WTC11 (cell line): ENCODE data around the gene GSTK1. TPM values are rescaled to one million over a fixed set of nuclear protein-coding genes. Genes with fewer than 3 reads are reported as not detected.
A peak's percentile ranks its signal among the peaks of the same experiment; 100 is the strongest.

Experiments used
- ATAC-seq: fragments of 200-7000 bp; cut with Tn5 transposase; 2 replicates; pipeline ENCODE4 v1.10.0; 2021; ENCODE audit warnings: mild to moderate bottlenecking, moderate library complexity
- CTCF ChIA-PET: fragments of 300-600 bp; sonication (Branson Sonifier 250); formaldehyde crosslinking; loops from one replicate; lab custom pipeline; 2021; ENCODE audit warnings: antibody characterized with exemption; lab: Charles Lee
- POLR2A ChIA-PET: fragments of 350-600 bp; sonication (Branson Sonifier 250); formaldehyde crosslinking; loops from one replicate; lab custom pipeline; 2021; ENCODE audit warnings: antibody characterized with exemption; lab: Charles Lee
- DNase-seq: peaks from one replicate; pipeline ENCODE4 v3.0.0; 2021; ENCODE audit warnings: low spot score
- H3K27ac Mint-ChIP-seq: 2 replicates; pipeline ENCODE4 v1.8.0; 2021; ENCODE audit warnings: mixed read lengths
- H3K27me3 Mint-ChIP-seq: 2 replicates; pipeline ENCODE4 v1.8.0; 2021; ENCODE audit warnings: low read depth, mild to moderate bottlenecking, moderate library complexity, mixed read lengths
- H3K36me3 Mint-ChIP-seq: 2 replicates; pipeline ENCODE4 v1.8.0; 2021; ENCODE audit warnings: mixed read lengths
- H3K4me1 Mint-ChIP-seq: 2 replicates; pipeline ENCODE4 v1.8.0; 2022; ENCODE audit warnings: mixed read lengths
- H3K4me3 Mint-ChIP-seq: 2 replicates; pipeline ENCODE4 v1.8.0; 2021; ENCODE audit warnings: mild to moderate bottlenecking, moderate library complexity, mixed read lengths
- H3K9me3 Mint-ChIP-seq: 2 replicates; pipeline ENCODE4 v1.8.0; 2021; ENCODE audit warnings: mixed read lengths
- AFF4 ChIP-seq: sonication (generic); formaldehyde crosslinking; IDR thresholded peaks from 2 replicates; pipeline ENCODE4 v1.8.1; 2023; ENCODE audit warnings: mild to moderate bottlenecking, missing genetic modification reagents, borderline replicate concordance
- ATF1 ChIP-seq: sonication (generic); formaldehyde crosslinking; IDR thresholded peaks from 2 replicates; pipeline ENCODE4 v1.8.1; 2023; ENCODE audit warnings: mild to moderate bottlenecking, moderate library complexity, missing genetic modification reagents
- ELF4 ChIP-seq: sonication (generic); formaldehyde crosslinking; IDR thresholded peaks from 2 replicates; pipeline ENCODE4 v1.8.1; 2022; ENCODE audit warnings: low read depth, mild to moderate bottlenecking, moderate library complexity, missing genetic modification reagents
- FOXK1 ChIP-seq: sonication (generic); formaldehyde crosslinking; IDR thresholded peaks from 2 replicates; pipeline ENCODE4 v1.8.0; 2022; ENCODE audit warnings: mild to moderate bottlenecking, moderate library complexity, missing genetic modification reagents
- IRF1 ChIP-seq: sonication (generic); formaldehyde crosslinking; IDR thresholded peaks from 2 replicates; pipeline ENCODE4 v1.8.0; 2023; ENCODE audit warnings: missing genetic modification reagents
- JUN ChIP-seq: sonication (generic); formaldehyde crosslinking; IDR thresholded peaks from 2 replicates; pipeline ENCODE4 v1.8.0; 2023; ENCODE audit warnings: mild to moderate bottlenecking, missing genetic modification reagents
- NFE2L1 ChIP-seq: sonication (generic); formaldehyde crosslinking; IDR thresholded peaks from 2 replicates; pipeline ENCODE4 v1.8.1; 2023; ENCODE audit warnings: missing genetic modification reagents
- PREB ChIP-seq: sonication (generic); formaldehyde crosslinking; IDR thresholded peaks from 2 replicates; pipeline ENCODE4 v1.8.1; 2022; ENCODE audit warnings: mild to moderate bottlenecking, missing genetic modification reagents, moderate library complexity, borderline replicate concordance
- SMAD4 ChIP-seq: sonication (generic); formaldehyde crosslinking; IDR thresholded peaks from 2 replicates; pipeline ENCODE4 v1.8.0; 2022; ENCODE audit warnings: mild to moderate bottlenecking, missing genetic modification reagents
- SP1 ChIP-seq: sonication (generic); formaldehyde crosslinking; conservative IDR thresholded peaks from 2 replicates; pipeline ENCODE4 v1.8.1; 2022; ENCODE audit warnings: missing genetic modification reagents
- ZNF121 ChIP-seq: sonication (generic); formaldehyde crosslinking; IDR thresholded peaks from 2 replicates; pipeline ENCODE4 v1.8.0; 2023; ENCODE audit warnings: missing genetic modification reagents
- ZNF138 ChIP-seq: sonication (generic); formaldehyde crosslinking; conservative IDR thresholded peaks from 2 replicates; pipeline ENCODE4 v1.8.1; 2022; ENCODE audit warnings: mild to moderate bottlenecking, moderate library complexity, missing genetic modification reagents
- ZNF263 ChIP-seq: sonication (generic); formaldehyde crosslinking; IDR thresholded peaks from 2 replicates; pipeline ENCODE4 v1.8.1; 2022; ENCODE audit warnings: low read depth, mild to moderate bottlenecking, moderate library complexity, missing genetic modification reagents
- ZNF416 ChIP-seq: fragments of 250-450 bp; sonication (Bioruptor Pico); IDR thresholded peaks from 2 replicates; pipeline ENCODE4 v1.9.0; 2021; ENCODE audit warnings: mild to moderate bottlenecking, inconsistent platforms
- total RNA-seq: library from RNA; stranded (reverse); gene quantifications from 3 replicates; pipeline ENCODE4 v1.2.3, GENCODE V29; 2021
- TF ChIP-seq, protein P1 (sequence below): fragments of 250-450 bp; sonication (Bioruptor Pico); conservative IDR thresholded peaks from 2 replicates; pipeline ENCODE4 v1.9.0; 2021; ENCODE audit warnings: mild to moderate bottlenecking
- TF ChIP-seq, protein P2 (sequence below): sonication (generic); formaldehyde crosslinking; IDR thresholded peaks from 2 replicates; pipeline ENCODE4 v1.8.0; 2023; ENCODE audit warnings: mild to moderate bottlenecking, missing genetic modification reagents
- TF ChIP-seq, protein P3 (sequence below): sonication (generic); formaldehyde crosslinking; IDR thresholded peaks from 2 replicates; pipeline ENCODE4 v1.8.1; 2022; ENCODE audit warnings: low read depth, mild to moderate bottlenecking, moderate library complexity, missing genetic modification reagents, borderline replicate concordance
- TF ChIP-seq, protein P4 (sequence below): sonication (generic); formaldehyde crosslinking; IDR thresholded peaks from 2 replicates; pipeline ENCODE4 v1.8.1; 2023; ENCODE audit warnings: mild to moderate bottlenecking, missing genetic modification reagents

GSTK1 gene
- total RNA-seq, 1 experiment from 2014 or later = 30.1 TPM

DNA sequence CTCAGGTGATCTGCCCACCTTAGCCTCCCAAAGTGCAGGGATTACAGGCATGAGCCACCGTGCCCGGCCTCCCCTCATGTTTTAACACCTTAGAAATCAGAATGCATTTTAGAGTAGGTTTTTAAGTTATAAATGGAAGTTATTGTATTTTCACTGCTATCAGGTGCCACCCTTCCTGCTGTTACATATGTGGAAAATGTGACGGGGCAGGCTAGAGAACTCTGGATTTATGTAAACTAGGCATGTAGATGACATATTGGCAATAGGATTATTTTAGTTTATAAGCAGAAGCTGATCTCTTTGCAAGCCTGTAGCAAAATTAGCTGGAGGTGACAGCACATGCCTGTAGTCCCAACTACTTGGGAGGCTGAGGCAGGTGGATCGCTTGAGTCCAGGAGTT lies 27.1 kb downstream of the GSTK1 start:
- no peak for TF ChIP-seq NFE2L1 (CRISPR knock-in tag)
- TF ChIP-seq JUN (CRISPR knock-in tag) = no peak
- no peak for TF ChIP-seq SP1 (CRISPR knock-in tag)
- TF ChIP-seq AFF4 (CRISPR knock-in tag) = no peak
- no peak for TF ChIP-seq ZNF121 (CRISPR knock-in tag)
- peaks cover 56% of the 10 kb centered on the region for H3K36me3 Mint-ChIP-seq
- DNase-seq (no peak), ATAC-seq (no peak)
- H3K27me3 Mint-ChIP-seq = peaks cover 29% of the 10 kb centered on the region
- peaks cover 14% of the 10 kb centered on the region for H3K9me3 Mint-ChIP-seq
- POLR2A ChIA-PET = interaction anchor here (0.6 kb wide), 1 partner anchor 27 kb away, joined by 4 read pairs; the partner anchor contains the start of gene GSTK1
- H3K4me3 Mint-ChIP-seq = peak overlapping the region; percentile 98; the same call in 1 of the 2 replicates
- H3K27ac Mint-ChIP-seq = no peak overlapping the region
- CTCF ChIA-PET = interaction anchor here (0.6 kb wide), 1 partner anchor 576 kb away, joined by 6 read pairs; no protein-coding TSS in a partner anchor
- H3K4me1 Mint-ChIP-seq = peaks cover 22% of the 10 kb centered on the region

- no peak for DNase-seq
- ChIA-PET CTCF (no interaction called here), POLR2A (interaction anchor here (0.6 to 1.0 kb wide), 2 partner anchors 16 to 1154 kb away, joined by 3 to 5 read pairs; no protein-coding TSS in a partner anchor)
- peaks cover 65% of the 10 kb centered on the region for H3K36me3 Mint-ChIP-seq
- H3K27me3 Mint-ChIP-seq = peaks cover 4% of the 10 kb centered on the region
- H3K27ac Mint-ChIP-seq = no peak overlapping the region
- H3K9me3 Mint-ChIP-seq = peaks cover under 1% of the 10 kb centered on the region; the same call in 1 of the 2 replicates
- no peak for ATAC-seq
- peaks cover 16% of the 10 kb centered on the region for H3K4me1 Mint-ChIP-seq
- H3K4me3 Mint-ChIP-seq = no peak overlapping the region
- TF ChIP-seq, protein P1, sequence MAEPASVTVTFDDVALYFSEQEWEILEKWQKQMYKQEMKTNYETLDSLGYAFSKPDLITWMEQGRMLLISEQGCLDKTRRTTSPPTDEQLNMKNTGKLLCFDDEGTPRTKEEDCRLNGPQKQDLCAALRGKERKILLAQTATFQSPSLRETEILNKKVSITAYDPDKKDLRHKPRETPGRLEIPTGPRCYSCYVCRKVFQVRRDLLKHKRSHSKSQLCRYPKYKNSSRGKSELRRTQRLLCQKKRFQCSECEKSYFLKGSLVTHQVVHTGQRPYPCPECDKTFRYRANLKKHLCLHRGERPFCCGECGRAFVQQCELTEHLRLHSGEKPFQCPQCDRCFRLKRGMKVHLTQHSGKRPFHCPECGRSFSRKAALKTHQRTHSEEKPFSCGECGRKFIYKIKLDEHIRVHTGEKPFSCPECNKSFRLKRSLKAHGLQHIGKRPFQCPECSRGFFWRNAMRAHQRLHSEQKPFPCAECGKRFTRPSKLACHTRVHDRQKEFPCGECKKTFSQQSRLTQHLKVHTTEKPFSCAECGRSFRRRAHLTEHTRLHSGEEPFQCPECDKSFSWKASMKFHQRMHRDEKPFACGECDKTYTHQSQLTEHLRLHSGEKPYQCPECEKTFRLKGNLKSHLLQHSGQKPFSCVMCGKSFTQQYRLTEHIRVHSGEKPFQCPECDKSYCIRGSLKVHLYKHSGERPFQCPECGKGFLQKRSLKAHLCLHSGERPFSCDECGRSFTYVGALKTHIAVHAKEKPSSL (CRISPR knock-in tag) = no peak
- TF ChIP-seq ZNF263 (CRISPR knock-in tag) (no peak), ZNF138 (no peak), ATF1 (CRISPR knock-in tag) (no peak), ZNF416 (CRISPR knock-in tag) (no peak), PREB (no peak), IRF1 (no peak), FOXK1 (CRISPR knock-in tag) (no peak), SMAD4 (no peak), ELF4 (CRISPR knock-in tag) (no peak)
- TF ChIP-seq, protein P2, sequence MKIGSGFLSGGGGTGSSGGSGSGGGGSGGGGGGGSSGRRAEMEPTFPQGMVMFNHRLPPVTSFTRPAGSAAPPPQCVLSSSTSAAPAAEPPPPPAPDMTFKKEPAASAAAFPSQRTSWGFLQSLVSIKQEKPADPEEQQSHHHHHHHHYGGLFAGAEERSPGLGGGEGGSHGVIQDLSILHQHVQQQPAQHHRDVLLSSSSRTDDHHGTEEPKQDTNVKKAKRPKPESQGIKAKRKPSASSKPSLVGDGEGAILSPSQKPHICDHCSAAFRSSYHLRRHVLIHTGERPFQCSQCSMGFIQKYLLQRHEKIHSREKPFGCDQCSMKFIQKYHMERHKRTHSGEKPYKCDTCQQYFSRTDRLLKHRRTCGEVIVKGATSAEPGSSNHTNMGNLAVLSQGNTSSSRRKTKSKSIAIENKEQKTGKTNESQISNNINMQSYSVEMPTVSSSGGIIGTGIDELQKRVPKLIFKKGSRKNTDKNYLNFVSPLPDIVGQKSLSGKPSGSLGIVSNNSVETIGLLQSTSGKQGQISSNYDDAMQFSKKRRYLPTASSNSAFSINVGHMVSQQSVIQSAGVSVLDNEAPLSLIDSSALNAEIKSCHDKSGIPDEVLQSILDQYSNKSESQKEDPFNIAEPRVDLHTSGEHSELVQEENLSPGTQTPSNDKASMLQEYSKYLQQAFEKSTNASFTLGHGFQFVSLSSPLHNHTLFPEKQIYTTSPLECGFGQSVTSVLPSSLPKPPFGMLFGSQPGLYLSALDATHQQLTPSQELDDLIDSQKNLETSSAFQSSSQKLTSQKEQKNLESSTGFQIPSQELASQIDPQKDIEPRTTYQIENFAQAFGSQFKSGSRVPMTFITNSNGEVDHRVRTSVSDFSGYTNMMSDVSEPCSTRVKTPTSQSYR = no peak
- TF ChIP-seq, protein P3, sequence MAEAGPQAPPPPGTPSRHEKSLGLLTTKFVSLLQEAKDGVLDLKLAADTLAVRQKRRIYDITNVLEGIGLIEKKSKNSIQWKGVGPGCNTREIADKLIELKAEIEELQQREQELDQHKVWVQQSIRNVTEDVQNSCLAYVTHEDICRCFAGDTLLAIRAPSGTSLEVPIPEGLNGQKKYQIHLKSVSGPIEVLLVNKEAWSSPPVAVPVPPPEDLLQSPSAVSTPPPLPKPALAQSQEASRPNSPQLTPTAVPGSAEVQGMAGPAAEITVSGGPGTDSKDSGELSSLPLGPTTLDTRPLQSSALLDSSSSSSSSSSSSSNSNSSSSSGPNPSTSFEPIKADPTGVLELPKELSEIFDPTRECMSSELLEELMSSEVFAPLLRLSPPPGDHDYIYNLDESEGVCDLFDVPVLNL (CRISPR knock-in tag) = no peak
- TF ChIP-seq, protein P4, sequence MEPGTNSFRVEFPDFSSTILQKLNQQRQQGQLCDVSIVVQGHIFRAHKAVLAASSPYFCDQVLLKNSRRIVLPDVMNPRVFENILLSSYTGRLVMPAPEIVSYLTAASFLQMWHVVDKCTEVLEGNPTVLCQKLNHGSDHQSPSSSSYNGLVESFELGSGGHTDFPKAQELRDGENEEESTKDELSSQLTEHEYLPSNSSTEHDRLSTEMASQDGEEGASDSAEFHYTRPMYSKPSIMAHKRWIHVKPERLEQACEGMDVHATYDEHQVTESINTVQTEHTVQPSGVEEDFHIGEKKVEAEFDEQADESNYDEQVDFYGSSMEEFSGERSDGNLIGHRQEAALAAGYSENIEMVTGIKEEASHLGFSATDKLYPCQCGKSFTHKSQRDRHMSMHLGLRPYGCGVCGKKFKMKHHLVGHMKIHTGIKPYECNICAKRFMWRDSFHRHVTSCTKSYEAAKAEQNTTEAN = no peak
Measured at GRCh38 chr7:143292876-143293275, 29.6 kb downstream of the GSTK1 start.
